Coronary artery (tissue), 2 donors: ENCODE results near the gene CCS.

Experiments
- DNase-seq: peaks from one replicate; pipeline ENCODE4 v3.0.0-alpha.2; 2017; ENCODE audit warnings: low spot score
- H3K27ac ChIP-seq, 2 donors: fragments of 200-600 bp; sonication (generic); one replicate each; pipeline ENCODE4 v1.5.1; 2016 to 2019
- H3K4me3 ChIP-seq: fragments of 200-600 bp; sonication (generic); 2 replicates; pipeline ENCODE4 v1.5.1; 2016; ENCODE audit warnings: mild to moderate bottlenecking, moderate library complexity
- TF ChIP-seq, protein P1 (sequence below): fragments of 200-600 bp; sonication (generic); IDR thresholded peaks from one replicate; pipeline ENCODE4 v1.5.1; 2019; ENCODE audit warnings: antibody characterized with exemption

The CCS gene

DNA sequence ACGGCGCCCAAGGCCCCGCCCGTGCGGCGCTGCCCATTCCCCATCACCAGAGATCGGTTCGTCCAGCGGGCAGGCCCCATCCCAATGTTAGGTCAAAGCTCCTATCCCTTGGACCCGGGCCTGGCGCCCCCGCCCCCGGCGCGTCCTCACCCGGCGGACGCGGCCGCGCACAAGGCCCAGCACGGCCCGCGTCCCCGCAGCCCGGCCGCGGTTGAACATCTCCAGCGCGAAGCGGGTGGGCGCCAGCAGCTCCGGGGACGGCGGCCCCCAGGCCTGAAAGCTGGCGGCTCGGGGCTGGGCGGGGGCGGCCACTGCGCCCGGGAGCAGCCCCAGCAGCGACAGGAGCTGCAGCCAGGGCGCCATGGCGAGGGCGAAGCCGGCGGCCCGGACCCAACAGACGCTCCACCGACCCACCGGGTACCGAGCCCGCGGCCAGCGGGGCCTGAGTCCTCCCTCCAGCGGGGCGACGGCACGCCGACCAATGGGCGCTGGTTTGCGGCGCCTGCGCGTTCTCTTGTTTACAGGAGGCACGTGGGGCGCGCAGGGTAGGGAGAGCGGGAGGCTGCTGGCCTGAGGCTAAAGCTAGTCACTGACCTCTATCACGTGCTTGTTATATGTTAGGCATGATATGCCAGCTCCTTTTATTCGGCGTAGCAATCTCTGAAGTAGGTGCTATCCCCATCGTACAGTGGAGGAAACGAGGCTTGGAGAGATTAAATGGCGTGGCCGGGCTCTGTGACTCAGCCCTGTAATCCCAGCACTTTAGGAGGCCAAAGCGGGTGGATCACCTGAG is 24.7 kb upstream of the CCS start, which contains the start of gene CTSF:
TSS of gene CTSF (minus strand) at position 483 of the 793 bp plus-strand sequence. CDS start at position 363, 120 bp downstream.
- TF ChIP-seq, protein P1, sequence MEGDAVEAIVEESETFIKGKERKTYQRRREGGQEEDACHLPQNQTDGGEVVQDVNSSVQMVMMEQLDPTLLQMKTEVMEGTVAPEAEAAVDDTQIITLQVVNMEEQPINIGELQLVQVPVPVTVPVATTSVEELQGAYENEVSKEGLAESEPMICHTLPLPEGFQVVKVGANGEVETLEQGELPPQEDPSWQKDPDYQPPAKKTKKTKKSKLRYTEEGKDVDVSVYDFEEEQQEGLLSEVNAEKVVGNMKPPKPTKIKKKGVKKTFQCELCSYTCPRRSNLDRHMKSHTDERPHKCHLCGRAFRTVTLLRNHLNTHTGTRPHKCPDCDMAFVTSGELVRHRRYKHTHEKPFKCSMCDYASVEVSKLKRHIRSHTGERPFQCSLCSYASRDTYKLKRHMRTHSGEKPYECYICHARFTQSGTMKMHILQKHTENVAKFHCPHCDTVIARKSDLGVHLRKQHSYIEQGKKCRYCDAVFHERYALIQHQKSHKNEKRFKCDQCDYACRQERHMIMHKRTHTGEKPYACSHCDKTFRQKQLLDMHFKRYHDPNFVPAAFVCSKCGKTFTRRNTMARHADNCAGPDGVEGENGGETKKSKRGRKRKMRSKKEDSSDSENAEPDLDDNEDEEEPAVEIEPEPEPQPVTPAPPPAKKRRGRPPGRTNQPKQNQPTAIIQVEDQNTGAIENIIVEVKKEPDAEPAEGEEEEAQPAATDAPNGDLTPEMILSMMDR = no peak
- H3K4me3 ChIP-seq = peak within 1 kb of the TSS; percentile 91
- peak within 1 kb of the TSS; percentile 54 to 73 for H3K27ac ChIP-seq
- DNase-seq = peak; percentile 84

DNA sequence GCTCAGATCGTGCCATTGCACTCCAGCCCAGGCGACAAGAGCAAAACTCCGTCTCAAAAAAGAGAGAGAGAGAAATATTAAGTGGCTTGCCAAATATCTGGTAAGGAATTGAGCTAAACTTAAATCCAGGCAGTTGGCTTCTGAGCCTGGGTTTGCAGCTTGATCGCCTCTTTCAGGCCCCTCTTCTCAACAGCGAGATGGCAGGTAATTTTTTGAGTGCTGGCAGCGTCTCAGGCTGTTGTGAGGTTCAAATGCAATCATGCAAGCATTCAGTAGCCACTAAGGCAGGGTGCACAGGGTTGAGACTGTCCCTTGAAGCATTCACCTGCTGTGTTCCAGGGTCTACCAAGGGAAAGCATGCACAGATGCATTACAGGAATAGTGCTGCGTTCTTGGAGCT is 23.9 kb upstream of the CCS start:
- Histone ChIP-seq H3K4me3 (no peak overlapping the region), H3K27ac (no peak overlapping the region)
- TF ChIP-seq, protein P1 = no peak
- peak; percentile 67 for DNase-seq

DNA sequence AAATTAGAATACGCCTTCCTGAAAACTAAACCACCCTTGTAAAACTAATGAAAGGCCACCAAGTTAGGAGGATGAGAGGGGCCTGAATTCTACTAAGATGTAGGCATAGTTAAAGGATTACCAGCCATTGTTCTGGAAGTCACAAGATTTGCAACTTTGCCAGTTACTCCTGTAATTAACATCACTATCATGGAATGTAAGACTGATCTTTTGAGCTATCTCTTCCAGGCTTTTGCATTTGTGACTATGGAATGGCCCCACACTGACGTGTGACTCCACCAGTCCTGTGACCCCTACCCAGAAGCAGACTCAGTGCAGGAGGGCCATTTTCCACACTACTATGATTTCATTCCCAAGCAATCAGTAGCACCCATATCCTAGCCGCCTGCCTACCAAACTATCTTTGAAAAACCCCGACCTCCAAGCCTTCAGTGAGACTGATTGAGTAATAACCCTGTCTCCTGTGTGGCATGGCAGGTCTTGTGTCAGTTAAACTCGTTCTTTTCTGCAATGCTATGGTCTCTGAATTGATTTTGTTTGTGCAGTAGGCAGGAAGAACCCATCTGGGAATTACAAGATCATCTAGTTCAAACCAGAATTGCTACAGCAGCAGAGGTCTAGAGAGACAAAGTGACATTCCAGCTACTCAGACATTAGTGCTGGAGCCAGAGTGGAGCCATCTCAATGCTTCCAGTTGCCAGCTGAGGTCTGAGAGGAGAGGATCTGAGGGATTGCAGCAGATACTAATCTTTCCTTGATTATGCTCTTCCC is 22.7 kb upstream of the CCS start:
- H3K27ac ChIP-seq = no peak overlapping the region
- no peak for DNase-seq
- no peak overlapping the region for H3K4me3 ChIP-seq
- TF ChIP-seq, protein P1 = no peak

DNA sequence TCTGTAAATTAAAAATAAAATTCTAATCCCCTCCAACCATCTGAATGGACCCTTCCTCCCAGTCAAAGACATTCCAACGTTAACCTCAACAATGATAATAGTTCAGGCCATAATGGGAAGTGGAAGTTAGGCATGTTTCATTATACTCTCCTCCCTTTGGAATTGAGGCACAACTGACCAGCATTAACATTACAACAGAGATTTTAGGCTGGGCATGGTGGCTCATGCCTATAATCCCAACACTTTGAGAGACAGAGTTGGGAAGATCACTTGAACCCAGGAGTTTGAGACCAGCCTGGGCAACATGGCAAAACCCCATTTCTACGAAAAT is 22.2 kb upstream of the CCS start:
- TF ChIP-seq, protein P1 = no peak

DNA sequence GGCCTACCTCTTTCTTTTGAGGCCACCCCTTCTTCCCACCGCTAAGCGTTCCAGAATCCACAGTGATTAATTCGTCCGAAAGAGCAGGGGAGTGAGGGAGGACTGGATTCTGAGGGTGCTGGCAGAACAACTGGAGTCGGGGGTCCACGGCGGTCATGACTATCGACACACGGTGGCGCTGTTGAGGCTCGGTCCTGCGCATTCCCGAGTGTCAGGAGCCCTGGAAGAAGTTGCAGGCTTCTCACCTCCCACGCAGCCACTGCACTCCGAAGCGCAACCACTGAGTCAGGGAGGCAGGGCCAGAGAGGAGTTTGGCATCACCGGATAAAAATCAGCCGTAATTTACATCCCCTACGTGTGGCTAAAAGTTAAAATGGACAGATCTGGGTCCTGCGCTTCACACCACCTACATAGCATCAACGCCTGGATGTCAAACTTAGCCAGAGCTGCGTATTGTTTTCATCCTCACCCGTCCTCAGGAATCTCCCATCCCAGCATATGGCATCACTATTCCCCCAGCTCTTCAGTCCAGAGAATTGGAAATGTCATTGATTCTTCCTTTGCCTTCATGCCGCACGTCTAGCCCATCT is 13.9 kb upstream of the CCS start:
- TF ChIP-seq, protein P1 = peak; percentile 78
- Histone ChIP-seq H3K27ac (no peak overlapping the region), H3K4me3 (no peak overlapping the region)
- no peak for DNase-seq

More for the DNA sequence above, 22.2 kb upstream of the CCS start:
- DNase-seq = no peak
- Histone ChIP-seq H3K27ac (no peak overlapping the region), H3K4me3 (no peak overlapping the region)

DNA sequence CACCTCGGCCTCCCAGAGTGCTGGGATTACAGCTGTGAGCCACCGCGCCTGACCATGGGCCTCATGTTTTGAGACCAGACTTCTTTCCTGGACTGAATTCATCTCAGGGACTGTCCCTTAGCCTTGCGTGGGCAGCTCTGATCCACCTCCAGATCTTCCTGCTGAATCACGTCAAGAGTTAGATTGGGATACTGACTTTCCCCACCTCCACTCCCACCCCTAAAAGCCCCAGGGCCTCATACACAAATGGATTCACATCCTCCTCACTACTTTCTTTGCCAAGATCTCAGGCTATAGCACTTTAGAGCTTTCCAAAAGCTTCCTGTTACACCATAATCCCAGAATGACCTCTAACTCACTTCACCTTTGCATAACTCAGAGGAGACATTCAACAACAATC is 12.2 kb upstream of the CCS start:
- TF ChIP-seq, protein P1 = no peak
- H3K27ac ChIP-seq = no peak overlapping the region
- no peak overlapping the region for H3K4me3 ChIP-seq
- no peak for DNase-seq
